GM18498 (cell line): ENCODE measurements around the gene IRAK3.

Experiments used
- ATAC-seq: cut with Tn5 transposase; IDR thresholded peaks from one replicate; pipeline ENCODE4 v1.9.1; 2021; ENCODE audit warnings: mild to moderate bottlenecking, moderate library complexity; ENCODE audit not compliant: unreplicated experiment

IRAK3 gene

GRCh38 chr12:66188584-66189485 is at the start of gene IRAK3:
Gene IRAK3, plus strand, starts transcription at chr12:66189214. Its CDS starts 86 bp downstream, at chr12:66189300.
- ATAC-seq = peak; percentile 73

GRCh38 chr12:66139328-66139727 is 49.7 kb upstream of the IRAK3 start:
- ATAC-seq = no peak

- no peak for ATAC-seq
Measured at GRCh38 chr12:66140731-66141130, 48.3 kb upstream of the IRAK3 start.

- ATAC-seq = no peak
Measured at GRCh38 chr12:66141299-66141698, 47.7 kb upstream of the IRAK3 start.

GRCh38 chr12:66142826-66143225 is 46.2 kb upstream of the IRAK3 start:
- no peak for ATAC-seq

- ATAC-seq = no peak
Measured at GRCh38 chr12:66143868-66144267, 45.1 kb upstream of the IRAK3 start.

- ATAC-seq = no peak
Measured at GRCh38 chr12:66144791-66145754, 43.9 kb upstream of the IRAK3 start.

- no peak for ATAC-seq
Measured at GRCh38 chr12:66149702-66150398, 39.2 kb upstream of the IRAK3 start.

- no peak for ATAC-seq
Measured at GRCh38 chr12:66152732-66153131, 36.3 kb upstream of the IRAK3 start.

GRCh38 chr12:66154776-66155175 is 34.2 kb upstream of the IRAK3 start:
- no peak for ATAC-seq

GRCh38 chr12:66156654-66157053 is 32.4 kb upstream of the IRAK3 start:
- no peak for ATAC-seq

GRCh38 chr12:66159123-66159522 is 29.9 kb upstream of the IRAK3 start:
- no peak for ATAC-seq

- no peak for ATAC-seq
Measured at GRCh38 chr12:66160704-66161103, 28.3 kb upstream of the IRAK3 start.

- ATAC-seq = no peak
Measured at GRCh38 chr12:66162701-66163100, 26.3 kb upstream of the IRAK3 start.

GRCh38 chr12:66163289-66163688 is 25.7 kb upstream of the IRAK3 start:
- ATAC-seq = no peak

- no peak for ATAC-seq
Measured at GRCh38 chr12:66164349-66164821, 24.6 kb upstream of the IRAK3 start.

GRCh38 chr12:66165141-66165540 is 23.9 kb upstream of the IRAK3 start:
- ATAC-seq = no peak

- no peak for ATAC-seq
Measured at GRCh38 chr12:66166561-66166960, 22.5 kb upstream of the IRAK3 start.

GRCh38 chr12:66168410-66168809 is 20.6 kb upstream of the IRAK3 start:
- ATAC-seq = no peak

- ATAC-seq = peak; percentile 88
Measured at GRCh38 chr12:66169221-66170170, 19.5 kb upstream of the IRAK3 start, which contains the start of gene TMBIM4. Gene TMBIM4, minus strand, starts transcription at chr12:66169996. Its CDS starts 45 bp downstream, at chr12:66169951.
